ENCODE data around the gene DLG1.

Gene DLG1

DNA sequence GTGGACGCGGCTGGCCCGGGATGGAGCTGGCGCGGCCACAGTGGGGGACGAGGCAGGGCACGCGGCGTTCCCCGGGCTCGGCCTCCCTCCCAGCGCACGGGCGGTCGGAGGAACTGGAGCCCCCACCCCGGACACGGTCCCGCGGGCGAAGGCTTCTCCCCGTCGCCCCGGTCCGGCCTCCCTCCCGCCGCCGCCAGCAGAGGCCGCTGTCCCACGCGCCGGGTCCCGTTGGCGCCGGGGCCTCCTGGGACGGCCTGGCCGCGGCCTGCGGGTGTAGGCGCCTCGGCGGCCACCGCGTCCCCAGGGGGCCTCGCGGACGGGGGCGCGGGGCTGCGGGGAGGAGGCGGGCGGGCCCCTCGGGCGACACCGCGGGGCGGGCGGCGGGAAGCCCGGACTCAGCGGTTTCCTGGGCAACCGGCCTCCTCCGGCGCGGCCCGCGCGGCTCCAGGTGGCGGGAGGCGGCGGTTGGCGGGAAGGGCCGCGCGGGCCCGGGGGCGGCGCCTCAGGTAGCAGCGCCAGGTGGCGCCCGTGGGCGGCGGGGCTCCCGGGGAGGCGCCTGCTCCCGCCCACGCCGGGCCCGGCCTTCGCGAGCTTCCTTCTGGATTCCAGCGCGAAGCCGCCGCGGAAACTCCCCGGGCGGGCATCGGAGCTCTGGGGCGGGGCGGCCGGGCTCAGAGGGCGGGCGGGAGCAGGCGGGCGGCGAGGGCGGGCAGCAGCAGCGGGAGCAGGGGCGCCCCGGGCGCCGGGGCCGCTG, 295.5 kb downstream of the DLG1 start:
- Histone ChIP-seq H3K4me3 (ENCODE audit: low read depth, low read length) (peak overlapping the region; percentile 60; the same call in 1 of the 2 replicates), H3K36me3 (no peaks in the 10 kb centered on the region; the same call in 1 of the 2 replicates), H3K9me3 (no peaks in the 10 kb centered on the region), H3K27me3 (no peaks in the 10 kb centered on the region), H3K4me1 (peaks cover 5% of the 10 kb centered on the region; the same call in 1 of the 2 replicates)
- TF ChIP-seq, protein P1, sequence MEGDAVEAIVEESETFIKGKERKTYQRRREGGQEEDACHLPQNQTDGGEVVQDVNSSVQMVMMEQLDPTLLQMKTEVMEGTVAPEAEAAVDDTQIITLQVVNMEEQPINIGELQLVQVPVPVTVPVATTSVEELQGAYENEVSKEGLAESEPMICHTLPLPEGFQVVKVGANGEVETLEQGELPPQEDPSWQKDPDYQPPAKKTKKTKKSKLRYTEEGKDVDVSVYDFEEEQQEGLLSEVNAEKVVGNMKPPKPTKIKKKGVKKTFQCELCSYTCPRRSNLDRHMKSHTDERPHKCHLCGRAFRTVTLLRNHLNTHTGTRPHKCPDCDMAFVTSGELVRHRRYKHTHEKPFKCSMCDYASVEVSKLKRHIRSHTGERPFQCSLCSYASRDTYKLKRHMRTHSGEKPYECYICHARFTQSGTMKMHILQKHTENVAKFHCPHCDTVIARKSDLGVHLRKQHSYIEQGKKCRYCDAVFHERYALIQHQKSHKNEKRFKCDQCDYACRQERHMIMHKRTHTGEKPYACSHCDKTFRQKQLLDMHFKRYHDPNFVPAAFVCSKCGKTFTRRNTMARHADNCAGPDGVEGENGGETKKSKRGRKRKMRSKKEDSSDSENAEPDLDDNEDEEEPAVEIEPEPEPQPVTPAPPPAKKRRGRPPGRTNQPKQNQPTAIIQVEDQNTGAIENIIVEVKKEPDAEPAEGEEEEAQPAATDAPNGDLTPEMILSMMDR (IDR thresholded peaks at IDR 0.05; ENCODE audit: low read depth, low read length) = peak; percentile 39; the same call in 1 of the 2 replicates
- DNase-seq = peak; percentile 84

DNA sequence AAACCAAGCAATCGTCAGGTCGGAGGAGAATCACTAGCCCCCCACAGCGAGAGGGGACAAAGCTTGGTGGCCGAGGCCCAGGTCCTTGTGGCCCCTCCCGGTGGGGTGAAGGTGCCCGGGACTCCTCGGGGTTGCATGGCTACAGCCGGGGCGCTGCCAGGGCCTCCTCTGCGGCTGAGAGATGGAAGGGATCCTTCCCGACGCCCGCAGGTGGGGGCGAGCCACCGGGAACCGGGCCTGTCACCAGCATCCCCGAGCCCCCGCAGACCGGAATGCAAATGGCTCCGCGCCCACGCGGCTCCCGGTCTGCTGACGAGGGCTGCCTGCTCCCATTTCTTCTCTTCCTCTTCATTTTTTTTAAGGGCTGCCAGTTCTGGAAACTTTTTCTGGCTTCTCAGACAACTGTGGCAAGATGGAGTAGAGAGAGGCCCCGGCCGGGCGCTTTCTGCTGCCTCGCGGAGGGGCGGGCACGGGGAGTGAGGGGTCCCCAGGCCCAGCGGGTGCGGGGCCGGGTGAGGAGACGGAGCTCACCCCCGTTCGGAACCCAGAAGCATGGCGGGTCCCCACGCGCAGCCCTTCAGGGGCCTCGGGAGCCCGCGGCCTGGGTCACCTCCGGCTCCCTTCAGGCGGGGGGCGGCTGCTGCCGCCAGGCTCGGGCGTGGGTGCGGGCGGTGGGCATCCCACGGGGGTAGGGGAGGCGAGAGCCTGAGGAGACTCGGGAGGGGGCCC, 296.3 kb downstream of the DLG1 start:
- H3K36me3 ChIP-seq = no peaks in the 10 kb centered on the region; the same call in 1 of the 2 replicates
- H3K27me3 ChIP-seq = no peaks in the 10 kb centered on the region
- TF ChIP-seq, protein P1 (IDR thresholded peaks at IDR 0.05; ENCODE audit: low read depth, low read length) = no peak
- DNase-seq = no peak
- no peaks in the 10 kb centered on the region for H3K9me3 ChIP-seq
- peaks cover 5% of the 10 kb centered on the region; the same call in 1 of the 2 replicates for H3K4me1 ChIP-seq
- H3K4me3 ChIP-seq (ENCODE audit: low read depth, low read length) = no peak overlapping the region

DNA sequence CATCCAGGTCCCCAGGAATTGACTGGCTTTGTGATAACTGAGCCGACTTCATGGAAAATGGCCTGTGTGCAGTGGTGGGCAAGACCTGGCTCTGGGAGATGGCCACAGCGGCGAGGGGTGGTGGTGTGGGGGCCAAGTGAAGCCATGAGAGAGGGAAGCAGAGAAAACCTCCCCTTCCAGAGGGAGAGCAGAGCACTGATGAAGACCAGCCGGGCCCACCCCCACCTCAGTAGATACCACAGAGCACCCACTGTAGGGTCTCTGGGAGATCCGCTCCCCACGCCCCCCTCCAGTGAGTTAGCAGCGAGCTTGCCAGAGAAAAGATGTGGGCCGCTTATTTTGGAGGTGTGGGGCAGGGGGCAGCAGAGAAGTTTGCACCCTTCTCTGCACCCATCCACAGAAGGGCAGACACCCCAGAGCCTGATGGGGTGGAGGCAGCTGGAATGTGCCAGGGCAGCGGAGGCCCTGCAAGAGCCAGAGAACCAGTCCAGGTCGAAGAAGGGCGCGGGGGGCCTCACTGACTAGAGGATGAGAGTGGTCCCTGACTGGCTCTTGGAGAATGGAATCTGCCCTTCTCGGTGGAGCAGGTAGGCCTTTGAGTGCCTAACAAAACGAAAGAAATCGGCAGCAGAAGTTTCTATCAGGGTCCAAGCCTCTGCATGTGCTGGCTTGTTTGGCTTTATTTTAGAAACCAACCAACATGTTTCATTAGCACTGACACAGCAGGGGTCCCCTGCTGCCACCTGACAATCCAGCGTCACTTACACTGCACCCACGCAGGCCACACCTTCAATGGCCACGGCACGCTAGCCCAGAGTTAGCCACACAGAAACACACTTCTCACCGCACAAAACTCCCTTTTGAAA, 297.1 kb downstream of the DLG1 start:
- TF ChIP-seq, protein P1 (IDR thresholded peaks at IDR 0.05; ENCODE audit: low read depth, low read length) = no peak
- DNase-seq = no peak
- Histone ChIP-seq H3K4me3 (ENCODE audit: low read depth, low read length) (no peak overlapping the region), H3K4me1 (peaks cover 5% of the 10 kb centered on the region; the same call in 1 of the 2 replicates), H3K27me3 (no peaks in the 10 kb centered on the region), H3K9me3 (no peaks in the 10 kb centered on the region), H3K36me3 (no peaks in the 10 kb centered on the region; the same call in 1 of the 2 replicates)

DNA sequence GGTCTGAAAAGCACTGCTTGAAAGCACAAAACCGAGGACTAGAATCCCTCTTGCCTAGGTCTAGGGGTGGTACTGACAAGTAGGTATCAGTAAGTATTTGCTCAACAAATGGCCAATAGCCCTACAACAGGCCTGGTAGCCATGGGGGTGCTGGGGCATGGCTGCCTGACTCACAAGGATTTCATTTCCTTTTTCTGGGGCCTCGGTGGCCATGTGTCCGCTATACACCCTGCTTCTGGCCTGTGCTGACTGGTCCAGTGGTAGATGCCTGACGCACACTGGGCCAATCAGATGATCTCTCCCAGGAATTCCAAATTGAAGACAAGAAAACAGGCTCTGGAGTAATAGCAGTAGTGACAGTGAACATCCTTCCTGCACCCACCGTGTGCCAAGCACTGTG, 298.2 kb downstream of the DLG1 start:
- H3K36me3 ChIP-seq = no peaks in the 10 kb centered on the region; the same call in 1 of the 2 replicates
- peaks cover 5% of the 10 kb centered on the region; the same call in 1 of the 2 replicates for H3K4me1 ChIP-seq
- H3K27me3 ChIP-seq = no peaks in the 10 kb centered on the region
- no peak overlapping the region for H3K4me3 ChIP-seq (ENCODE audit: low read depth, low read length)
- TF ChIP-seq, protein P1 (IDR thresholded peaks at IDR 0.05; ENCODE audit: low read depth, low read length) = no peak
- no peaks in the 10 kb centered on the region for H3K9me3 ChIP-seq
- no peak for DNase-seq

DNA sequence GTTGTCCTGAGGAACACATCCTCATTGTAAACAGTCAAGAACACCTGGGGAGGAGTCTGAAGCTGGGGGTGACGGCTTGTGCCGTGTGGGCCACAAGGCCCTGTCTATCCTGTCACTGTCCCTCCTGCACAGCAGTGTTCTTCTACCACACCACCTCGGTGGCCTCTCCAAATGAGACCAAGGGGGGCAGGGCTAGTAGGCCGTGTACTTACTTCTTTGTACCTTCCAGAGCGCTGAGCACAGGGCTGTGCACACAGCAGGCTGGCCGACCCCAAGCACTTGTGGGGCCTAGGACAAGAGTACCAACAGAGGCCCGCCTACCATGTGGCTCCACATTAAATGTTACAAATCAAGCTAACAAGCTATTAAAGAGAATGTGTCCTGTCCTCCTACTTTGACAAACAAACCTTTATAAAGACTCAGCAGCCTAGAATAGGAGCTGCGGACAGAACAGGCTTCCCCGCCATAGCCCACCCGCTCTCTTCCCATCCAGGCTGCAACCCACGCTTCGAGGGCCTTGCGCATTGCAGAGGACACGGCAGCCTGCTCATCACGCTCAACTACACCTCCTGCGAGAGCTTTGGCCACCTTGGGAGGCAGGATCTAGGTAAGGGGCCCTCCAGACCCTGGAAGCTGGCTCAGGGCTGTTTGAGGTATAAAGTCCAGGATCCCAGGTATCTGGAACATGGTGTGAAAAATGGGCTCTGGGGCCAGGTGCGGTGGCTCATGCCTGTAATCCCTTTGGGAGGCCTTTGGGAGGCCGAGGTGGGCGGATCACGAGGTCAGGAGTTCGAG, 299.2 kb downstream of the DLG1 start:
- Histone ChIP-seq H3K9me3 (no peaks in the 10 kb centered on the region), H3K4me3 (ENCODE audit: low read depth, low read length) (no peak overlapping the region), H3K27me3 (no peaks in the 10 kb centered on the region), H3K36me3 (no peaks in the 10 kb centered on the region), H3K4me1 (peaks cover 5% of the 10 kb centered on the region; the same call in 1 of the 2 replicates)
- TF ChIP-seq, protein P1 (IDR thresholded peaks at IDR 0.05; ENCODE audit: low read depth, low read length) = no peak
- DNase-seq = no peak
